22Rv1 (cell line): Measurements from ENCODE around the gene VDR.

Experiments used
- H3K27ac ChIP-seq: fragments of 450-650 bp; 2 replicates; pipeline ENCODE4 v1.5.1; 2017
- CTCF ChIP-seq: fragments of 450-650 bp; IDR thresholded peaks from 2 replicates; pipeline ENCODE4 v1.5.1; 2017; ENCODE audit warnings: mild to moderate bottlenecking
- ZFX ChIP-seq: fragments of 450-650 bp; IDR thresholded peaks from 2 replicates; pipeline ENCODE4 v1.6.1; 2017; ENCODE audit warnings: antibody characterized with exemption, borderline replicate concordance

Gene VDR

GRCh38 chr12:47878918-47879481 is 25.8 kb downstream of the VDR start:
- H3K27ac ChIP-seq = no peak overlapping the region
- no peak for TF ChIP-seq CTCF

- H3K27ac ChIP-seq = no peak overlapping the region
- TF ChIP-seq CTCF = no peak
- TF ChIP-seq ZFX = no peak
Observed at GRCh38 chr12:47878293-47878917, 26.4 kb downstream of the VDR start.

GRCh38 chr12:47877081-47877480 is 27.7 kb downstream of the VDR start:
- TF ChIP-seq ZFX (no peak), CTCF (no peak)

GRCh38 chr12:47876440-47876960 is 28.3 kb downstream of the VDR start:
- no peak overlapping the region for H3K27ac ChIP-seq
- no peak for TF ChIP-seq ZFX

More at GRCh38 chr12:47877081-47877480, 27.7 kb downstream of the VDR start:
- H3K27ac ChIP-seq = no peak overlapping the region

GRCh38 chr12:47875746-47876439 is 28.9 kb downstream of the VDR start:
- no peak overlapping the region for H3K27ac ChIP-seq
- TF ChIP-seq CTCF (no peak), ZFX (no peak)

GRCh38 chr12:47874316-47874715 is 30.5 kb downstream of the VDR start:
- H3K27ac ChIP-seq = no peak overlapping the region
- no peak for TF ChIP-seq CTCF
- no peak for TF ChIP-seq ZFX

- no peak overlapping the region for H3K27ac ChIP-seq
- TF ChIP-seq ZFX (no peak), CTCF (peak; percentile 47)
Observed at GRCh38 chr12:47870175-47870781, 34.5 kb downstream of the VDR start.
